ENCODE measurements around the gene DYNC1LI2.

Gene DYNC1LI2

DNA sequence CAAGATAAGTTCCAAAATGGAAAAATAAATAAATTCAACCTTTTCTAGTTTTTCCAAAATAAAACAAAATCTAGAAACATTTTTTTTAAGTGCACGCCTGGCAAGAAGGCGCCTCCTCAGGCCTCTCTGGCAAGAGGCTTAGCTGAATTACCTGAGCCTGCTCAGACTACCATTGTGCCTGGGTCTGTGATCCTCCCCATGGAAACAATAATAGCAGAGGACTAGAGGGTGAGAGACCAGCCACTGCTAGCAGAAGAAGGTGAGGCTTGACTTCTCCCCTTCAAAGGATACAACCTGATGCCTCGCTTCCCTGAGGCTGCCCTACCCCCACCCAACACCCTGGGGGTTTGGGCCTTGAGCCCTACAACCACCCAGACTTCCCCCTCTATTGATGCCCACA lies 35.1 kb upstream of the DYNC1LI2 start:
- TF ChIP-seq, protein P1, sequence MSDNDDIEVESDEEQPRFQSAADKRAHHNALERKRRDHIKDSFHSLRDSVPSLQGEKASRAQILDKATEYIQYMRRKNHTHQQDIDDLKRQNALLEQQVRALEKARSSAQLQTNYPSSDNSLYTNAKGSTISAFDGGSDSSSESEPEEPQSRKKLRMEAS (IDR thresholded peaks at IDR 0.05; ENCODE audit: low read depth, low read length) = no peak
- no peak for TF ChIP-seq POLR2A (IDR thresholded peaks at IDR 0.05; ENCODE audit: extremely low read depth, insufficient read length)
- no peak for DNase-seq (ENCODE audit: low read depth)
- no peak overlapping the region for H3K4me3 ChIP-seq (ENCODE audit: low read depth, low read length)

DNA sequence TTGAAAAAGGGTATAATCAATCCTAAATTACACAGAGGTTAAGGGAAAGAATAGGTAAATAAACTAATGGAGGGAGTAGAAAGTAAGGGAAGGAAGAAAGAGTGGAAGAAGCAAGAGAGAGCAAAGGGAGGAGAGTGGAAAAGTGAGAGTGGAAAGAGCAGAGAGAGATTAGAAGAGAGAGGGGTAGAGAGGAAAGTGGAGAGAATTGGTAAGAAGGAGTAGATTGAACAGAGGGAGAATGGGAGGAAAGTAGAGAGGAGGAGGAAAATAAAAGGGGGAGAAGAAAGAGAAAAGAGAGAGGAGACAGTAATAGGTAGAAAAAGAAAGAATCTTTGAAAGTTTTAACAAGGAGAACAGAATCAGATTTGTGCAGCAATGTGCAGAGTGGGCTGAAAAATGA lies 25.0 kb upstream of the DYNC1LI2 start:
- TF ChIP-seq, protein P2, sequence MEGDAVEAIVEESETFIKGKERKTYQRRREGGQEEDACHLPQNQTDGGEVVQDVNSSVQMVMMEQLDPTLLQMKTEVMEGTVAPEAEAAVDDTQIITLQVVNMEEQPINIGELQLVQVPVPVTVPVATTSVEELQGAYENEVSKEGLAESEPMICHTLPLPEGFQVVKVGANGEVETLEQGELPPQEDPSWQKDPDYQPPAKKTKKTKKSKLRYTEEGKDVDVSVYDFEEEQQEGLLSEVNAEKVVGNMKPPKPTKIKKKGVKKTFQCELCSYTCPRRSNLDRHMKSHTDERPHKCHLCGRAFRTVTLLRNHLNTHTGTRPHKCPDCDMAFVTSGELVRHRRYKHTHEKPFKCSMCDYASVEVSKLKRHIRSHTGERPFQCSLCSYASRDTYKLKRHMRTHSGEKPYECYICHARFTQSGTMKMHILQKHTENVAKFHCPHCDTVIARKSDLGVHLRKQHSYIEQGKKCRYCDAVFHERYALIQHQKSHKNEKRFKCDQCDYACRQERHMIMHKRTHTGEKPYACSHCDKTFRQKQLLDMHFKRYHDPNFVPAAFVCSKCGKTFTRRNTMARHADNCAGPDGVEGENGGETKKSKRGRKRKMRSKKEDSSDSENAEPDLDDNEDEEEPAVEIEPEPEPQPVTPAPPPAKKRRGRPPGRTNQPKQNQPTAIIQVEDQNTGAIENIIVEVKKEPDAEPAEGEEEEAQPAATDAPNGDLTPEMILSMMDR (IDR thresholded peaks at IDR 0.05; ENCODE audit: low read depth, low read length) = no peak
- TF ChIP-seq, protein P1 (IDR thresholded peaks at IDR 0.05; ENCODE audit: low read depth, low read length) = no peak
- no peak for TF ChIP-seq MYC (IDR thresholded peaks at IDR 0.05; ENCODE audit: low read depth, low read length)
- TF ChIP-seq POLR2A (IDR thresholded peaks at IDR 0.05; ENCODE audit: extremely low read depth, insufficient read length) = no peak
- no peak for DNase-seq (ENCODE audit: low read depth)
- no peak overlapping the region for H3K4me3 ChIP-seq (ENCODE audit: low read depth, low read length)

DNA sequence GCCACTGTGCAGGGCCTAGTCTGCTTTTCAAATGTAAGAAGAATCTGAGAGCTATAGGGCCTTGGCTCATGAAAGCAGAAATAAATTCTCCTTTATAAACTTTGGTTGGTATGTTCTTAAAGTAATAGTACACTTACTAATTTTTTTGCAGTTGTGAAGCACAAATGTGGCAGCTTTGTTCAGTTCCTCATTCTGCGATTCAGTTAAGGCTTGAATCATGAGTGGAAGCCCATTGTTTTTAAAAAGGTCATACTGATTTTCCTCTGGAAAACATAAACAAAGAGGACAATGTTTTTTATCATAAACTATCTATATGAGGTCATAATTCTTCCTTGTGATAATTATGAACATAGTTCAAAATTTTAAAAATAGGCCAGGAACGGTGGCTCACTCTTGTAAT lies 23.6 kb upstream of the DYNC1LI2 start:
- no peak overlapping the region for H3K4me3 ChIP-seq (ENCODE audit: low read depth, low read length)
- TF ChIP-seq POLR2A (IDR thresholded peaks at IDR 0.05; ENCODE audit: extremely low read depth, insufficient read length) (no peak), MYC (IDR thresholded peaks at IDR 0.05; ENCODE audit: low read depth, low read length) (no peak)
- TF ChIP-seq, protein P1 (IDR thresholded peaks at IDR 0.05; ENCODE audit: low read depth, low read length) = no peak
- TF ChIP-seq, protein P2 (IDR thresholded peaks at IDR 0.05; ENCODE audit: low read depth, low read length) = no peak
- peak; percentile 20 for DNase-seq (ENCODE audit: low read depth)

DNA sequence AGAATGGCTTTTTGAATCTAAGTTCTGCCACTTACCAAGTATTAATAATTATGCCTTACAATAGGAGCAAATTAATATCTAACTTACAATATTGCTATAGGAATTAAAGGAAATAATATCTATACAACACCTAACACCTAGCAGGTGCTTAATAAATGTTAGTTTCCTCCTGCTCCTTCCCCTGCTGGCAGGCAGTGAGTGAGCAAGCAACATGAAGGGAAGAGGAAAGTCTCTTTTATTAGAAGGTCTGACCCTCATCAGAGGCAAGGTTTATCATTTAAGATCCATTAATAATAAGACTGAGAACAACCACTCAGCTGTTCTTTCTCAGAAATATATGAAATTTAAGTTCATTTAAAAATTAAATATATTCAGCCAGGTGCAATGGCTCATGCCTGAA lies 6.7 kb upstream of the DYNC1LI2 start:
- TF ChIP-seq, protein P1 (IDR thresholded peaks at IDR 0.05; ENCODE audit: low read depth, low read length) = no peak
- TF ChIP-seq POLR2A (IDR thresholded peaks at IDR 0.05; ENCODE audit: extremely low read depth, insufficient read length) = no peak
- no peak for TF ChIP-seq MYC (IDR thresholded peaks at IDR 0.05; ENCODE audit: low read depth, low read length)
- TF ChIP-seq, protein P2 (IDR thresholded peaks at IDR 0.05; ENCODE audit: low read depth, low read length) = no peak
- H3K4me3 ChIP-seq (ENCODE audit: low read depth, low read length) = no peak overlapping the region
- DNase-seq (ENCODE audit: low read depth) = no peak

DNA sequence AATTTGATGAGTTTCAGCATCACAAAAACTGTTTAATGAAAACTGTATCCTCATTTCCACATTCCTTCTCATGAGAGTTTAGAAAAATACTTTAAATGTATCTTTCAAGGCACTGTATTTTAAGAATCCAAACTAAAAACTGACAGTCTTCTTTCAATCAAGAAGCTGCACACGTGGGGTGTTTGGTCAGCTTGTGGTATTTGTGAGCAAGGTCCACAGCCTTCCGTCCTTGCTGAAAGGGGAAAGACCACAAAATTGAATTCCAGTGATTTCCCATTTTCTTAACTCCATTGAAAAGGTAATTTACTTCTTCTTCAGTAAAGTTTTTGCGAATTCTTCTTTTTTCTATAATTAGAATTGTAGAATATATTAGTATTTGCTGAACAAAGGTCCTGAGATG lies 3.4 kb upstream of the DYNC1LI2 start:
- TF ChIP-seq POLR2A (IDR thresholded peaks at IDR 0.05; ENCODE audit: extremely low read depth, insufficient read length) = no peak
- TF ChIP-seq, protein P2 (IDR thresholded peaks at IDR 0.05; ENCODE audit: low read depth, low read length) = no peak
- TF ChIP-seq MYC (IDR thresholded peaks at IDR 0.05; ENCODE audit: low read depth, low read length) = no peak
- TF ChIP-seq, protein P1 (IDR thresholded peaks at IDR 0.05; ENCODE audit: low read depth, low read length) = no peak
- H3K4me3 ChIP-seq (ENCODE audit: low read depth, low read length) = no peak overlapping the region
- DNase-seq (ENCODE audit: low read depth) = no peak

DNA sequence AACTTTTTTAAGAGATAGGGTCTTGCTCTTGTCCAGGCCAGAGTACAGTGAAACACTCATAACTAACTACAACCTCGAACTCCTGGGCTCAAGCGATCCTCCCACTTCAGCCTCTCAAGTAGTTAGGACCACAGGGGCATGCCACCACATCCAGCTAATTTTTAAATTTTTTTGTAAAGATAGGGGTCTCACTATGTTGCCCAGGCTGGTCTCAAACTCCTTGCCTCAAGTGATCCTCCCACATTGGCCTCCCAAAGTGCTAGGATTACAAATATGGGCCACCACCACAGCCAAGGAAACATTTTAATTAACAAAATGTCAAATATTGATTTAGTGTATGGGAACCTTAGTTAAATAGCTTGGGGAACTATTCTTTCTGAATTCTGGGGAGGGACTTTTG lies 2.8 kb upstream of the DYNC1LI2 start:
- no peak overlapping the region for H3K4me3 ChIP-seq (ENCODE audit: low read depth, low read length)
- TF ChIP-seq, protein P1 (IDR thresholded peaks at IDR 0.05; ENCODE audit: low read depth, low read length) = no peak
- TF ChIP-seq POLR2A (IDR thresholded peaks at IDR 0.05; ENCODE audit: extremely low read depth, insufficient read length) = no peak
- no peak for TF ChIP-seq MYC (IDR thresholded peaks at IDR 0.05; ENCODE audit: low read depth, low read length)
- TF ChIP-seq, protein P2 (IDR thresholded peaks at IDR 0.05; ENCODE audit: low read depth, low read length) = no peak
- no peak for DNase-seq (ENCODE audit: low read depth)
